LNCAP (cell line): Measurements from ENCODE around the gene DRAP1.
A peak's percentile ranks its signal among the peaks of the same experiment; 100 is the strongest.

Experiments
- CTCF ChIP-seq: fragments of 450-650 bp; IDR thresholded peaks from 2 replicates; pipeline ENCODE4 v1.5.1; 2017; ENCODE audit warnings: mild to moderate bottlenecking

DRAP1 gene

GRCh38 chr11:65888163-65888814 lies 30.9 kb upstream of the DRAP1 start, which contains the start of gene FIBP:
Gene FIBP (minus strand): TSS chr11:65888471. CDS start chr11:65888418, 53 bp downstream.
- TF ChIP-seq CTCF, result peak; percentile 87

DNA sequence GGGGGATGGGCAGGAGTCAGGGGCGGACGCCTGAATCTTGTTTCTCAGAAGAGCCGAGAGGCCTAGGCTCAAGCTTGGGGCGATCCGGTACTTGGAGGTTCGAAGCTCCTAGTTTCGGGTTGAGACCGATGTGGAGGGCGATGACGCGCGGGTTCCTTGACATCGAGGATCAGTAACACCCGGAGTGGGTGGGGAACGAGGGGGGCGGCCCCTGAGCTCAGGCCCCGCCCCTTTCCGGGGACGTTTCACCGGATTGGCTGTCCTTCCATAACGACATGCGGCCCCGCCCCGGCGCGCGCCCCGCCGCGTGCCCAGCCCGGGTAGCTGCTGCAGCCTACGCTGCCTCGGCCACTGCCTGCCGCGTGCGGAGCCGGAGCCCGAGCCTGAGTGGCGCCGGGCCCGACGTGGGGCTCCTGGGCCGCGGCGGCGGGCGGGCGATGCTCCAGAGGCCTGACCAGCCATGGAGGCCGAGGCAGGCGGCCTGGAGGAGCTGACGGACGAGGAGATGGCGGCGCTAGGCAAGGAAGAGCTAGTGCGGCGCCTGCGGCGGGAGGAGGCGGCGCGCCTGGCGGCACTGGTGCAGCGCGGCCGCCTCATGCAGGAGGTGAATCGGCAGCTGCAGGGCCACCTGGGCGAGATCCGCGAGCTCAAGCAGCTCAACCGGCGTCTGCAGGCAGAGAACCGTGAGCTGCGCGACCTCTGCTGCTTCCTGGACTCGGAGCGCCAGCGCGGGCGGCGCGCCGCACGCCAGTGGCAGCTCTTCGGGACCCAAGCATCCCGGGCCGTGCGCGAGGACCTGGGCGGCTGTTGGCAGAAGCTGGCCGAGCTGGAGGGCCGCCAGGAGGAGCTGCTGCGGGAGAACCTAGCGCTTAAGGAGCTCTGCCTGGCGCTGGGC lies 28.7 kb upstream of the DRAP1 start, which contains the start of gene CCDC85B:
CCDC85B (plus strand) TSS at position 350 of the 895 bp plus-strand sequence; CDS start at position 461, 111 bp downstream.
- TF ChIP-seq CTCF, result no peak; the same call in 1 of the 2 replicates

- no peak for TF ChIP-seq CTCF
Measured at GRCh38 chr11:65891219-65892136, 27.7 kb upstream of the DRAP1 start.

GRCh38 chr11:65892661-65893317 lies 26.4 kb upstream of the DRAP1 start:
- TF ChIP-seq CTCF, result no peak

DNA sequence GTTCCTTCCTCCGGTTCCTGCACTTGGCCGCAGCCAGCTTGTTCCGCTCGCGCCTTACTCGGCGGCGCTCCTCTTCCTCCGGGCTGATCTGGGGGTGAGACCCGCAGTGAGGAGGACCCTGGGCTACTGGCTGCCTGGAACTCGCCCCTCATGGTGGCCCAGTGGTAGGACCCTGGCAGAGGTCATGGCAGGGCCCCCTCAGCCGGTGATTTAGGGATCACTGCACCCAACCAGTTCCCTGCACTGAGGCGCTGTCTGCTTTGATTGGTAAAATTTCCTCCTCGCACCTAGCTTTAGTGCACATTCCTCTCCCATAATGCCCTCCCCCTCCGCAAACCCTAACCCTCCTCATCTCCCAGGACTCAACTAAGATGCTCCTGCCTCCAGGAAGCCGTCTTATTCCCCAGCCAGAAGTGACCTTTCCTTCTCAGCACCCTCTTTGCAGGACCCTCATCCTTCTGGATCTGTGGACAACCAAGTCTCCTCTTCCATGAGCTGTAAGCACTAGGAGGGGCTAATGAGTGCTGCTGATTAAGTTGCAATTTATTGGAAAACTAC lies 25.1 kb upstream of the DRAP1 start:
- no peak for TF ChIP-seq CTCF

- no peak for TF ChIP-seq CTCF
Measured at GRCh38 chr11:65895482-65895981, 23.7 kb upstream of the DRAP1 start.
